Neural progenitor cell (in vitro differentiated cells): ENCODE results near the gene MKLN1. TPM values are rescaled to one million over a fixed set of nuclear protein-coding genes. Genes with fewer than 3 reads are reported as not detected.
"Not testable (repeated sequence)": the region's sequence is repeated elsewhere in the genome, so short reads cannot be mapped to it uniquely, and the experiment has no call there.

Source experiments
- DNase-seq: peaks from one replicate; pipeline ENCODE4 v3.0.0-alpha.2; 2016; ENCODE audit warnings: low spot score
- H2AFZ ChIP-seq: fragments of 200-600 bp; sonication (generic); replicated peaks from 2 replicates; pipeline ENCODE4 v1.6.1; 2016; ENCODE audit warnings: antibody characterized with exemption
- H3F3A ChIP-seq: fragments of 200-600 bp; sonication (generic); 2 replicates; pipeline ENCODE4 v1.6.1; 2016; ENCODE audit warnings: antibody characterized with exemption, low read depth
- H3K27ac ChIP-seq: fragments of 200-600 bp; sonication (generic); 2 replicates; pipeline ENCODE4 v1.5.1; 2016; ENCODE audit warnings: mild to moderate bottlenecking
- H3K27me3 ChIP-seq: fragments of 200-600 bp; sonication (generic); 2 replicates; pipeline ENCODE4 v1.6.1; 2016; ENCODE audit warnings: mild to moderate bottlenecking, moderate library complexity
- H3K36me3 ChIP-seq: fragments of 200-600 bp; sonication (generic); 2 replicates; pipeline ENCODE4 v1.5.1; 2016
- H3K4me1 ChIP-seq: fragments of 200-600 bp; sonication (generic); 2 replicates; pipeline ENCODE4 v1.6.1; 2016; ENCODE audit warnings: mixed run types
- H3K4me2 ChIP-seq: fragments of 200-600 bp; sonication (generic); 2 replicates; pipeline ENCODE4 v1.6.1; 2016
- H3K4me3 ChIP-seq: fragments of 200-600 bp; sonication (generic); 2 replicates; pipeline ENCODE4 v1.5.1; 2016
- H3K79me2 ChIP-seq: fragments of 200-600 bp; sonication (generic); 2 replicates; pipeline ENCODE4 v1.6.1; 2016; ENCODE audit warnings: low read depth
- H3K9ac ChIP-seq: fragments of 200-600 bp; sonication (generic); 2 replicates; pipeline ENCODE4 v1.6.1; 2016
- H3K9me3 ChIP-seq: fragments of 200-600 bp; sonication (generic); 2 replicates; pipeline ENCODE4 v1.5.1; 2016; ENCODE audit warnings: low read depth
- H4K20me1 ChIP-seq: fragments of 200-600 bp; sonication (generic); 2 replicates; pipeline ENCODE4 v1.6.1; 2016; ENCODE audit warnings: low read depth
- H3K27ac Mint-ChIP-seq: 3 replicates; pipeline ENCODE4 v1.8.0; 2021; ENCODE audit warnings: mixed read lengths
- H3K27me3 Mint-ChIP-seq: 2 replicates; pipeline ENCODE4 v1.8.0; 2022; ENCODE audit warnings: low read depth, mild to moderate bottlenecking, inconsistent platforms, moderate library complexity, mixed read lengths; ENCODE audit not compliant: insufficient read depth
- H3K36me3 Mint-ChIP-seq: 3 replicates; pipeline ENCODE4 v1.8.0; 2021; ENCODE audit warnings: mixed read lengths
- H3K4me1 Mint-ChIP-seq: 3 replicates; pipeline ENCODE4 v1.8.0; 2021; ENCODE audit warnings: mixed read lengths
- H3K4me3 Mint-ChIP-seq: 3 replicates; pipeline ENCODE4 v1.8.0; 2021; ENCODE audit warnings: mild to moderate bottlenecking, moderate library complexity, mixed read lengths
- H3K9me3 Mint-ChIP-seq: 3 replicates; pipeline ENCODE4 v1.8.0; 2020; ENCODE audit warnings: mixed read lengths
- EZH2 ChIP-seq: fragments of 200-600 bp; sonication (generic); IDR thresholded peaks from 2 replicates; pipeline ENCODE4 v1.6.1; 2017; ENCODE audit warnings: antibody characterized with exemption, mild to moderate bottlenecking, moderate library complexity
- EZH2phosphoT487 ChIP-seq: fragments of 200-600 bp; sonication (generic); IDR thresholded peaks from 2 replicates; pipeline ENCODE4 v1.6.1; 2017; ENCODE audit warnings: antibody characterized with exemption
- total RNA-seq: library from RNA; depleted of rRNA; stranded (reverse); fragments of >200 nt; gene quantifications from 2 replicates; pipeline ENCODE4 v1.2.3, GENCODE V29; 2015; ENCODE audit warnings: low replicate concordance
- TF ChIP-seq, protein P1 (sequence below): fragments of 200-600 bp; sonication (generic); IDR thresholded peaks from 2 replicates; pipeline ENCODE4 v1.5.1; 2017; ENCODE audit warnings: antibody characterized with exemption, mild to moderate bottlenecking

The MKLN1 gene
- total RNA-seq, 1 donor from 2014 or later, result 60.9 TPM

DNA sequence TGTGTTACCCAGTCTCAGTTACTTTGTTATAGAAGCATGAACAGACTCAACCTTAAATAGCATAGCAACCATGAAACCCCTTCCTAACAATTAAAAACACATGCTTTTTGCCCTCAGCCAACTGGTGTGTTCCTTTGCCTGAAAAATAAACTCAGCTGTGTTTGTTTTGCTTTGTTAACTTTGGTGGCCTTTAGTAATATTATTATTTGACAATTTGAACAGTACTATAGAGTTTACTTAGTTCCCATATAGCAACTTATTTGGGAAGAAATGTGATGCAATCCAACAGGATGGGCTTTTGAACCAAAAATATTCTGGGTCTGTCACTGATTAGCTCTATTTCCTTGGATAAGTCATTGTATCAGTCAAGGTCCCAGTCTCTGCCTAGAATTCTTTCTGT lies 22.5 kb upstream of the MKLN1 start:
- no peaks in the 10 kb centered on the region for H3K9me3 ChIP-seq
- no peaks in the 10 kb centered on the region for H4K20me1 ChIP-seq
- H3K4me1 Mint-ChIP-seq, result peaks cover 12% of the 10 kb centered on the region
- H3K36me3 Mint-ChIP-seq, result peaks cover 6% of the 10 kb centered on the region
- TF ChIP-seq, protein P1, sequence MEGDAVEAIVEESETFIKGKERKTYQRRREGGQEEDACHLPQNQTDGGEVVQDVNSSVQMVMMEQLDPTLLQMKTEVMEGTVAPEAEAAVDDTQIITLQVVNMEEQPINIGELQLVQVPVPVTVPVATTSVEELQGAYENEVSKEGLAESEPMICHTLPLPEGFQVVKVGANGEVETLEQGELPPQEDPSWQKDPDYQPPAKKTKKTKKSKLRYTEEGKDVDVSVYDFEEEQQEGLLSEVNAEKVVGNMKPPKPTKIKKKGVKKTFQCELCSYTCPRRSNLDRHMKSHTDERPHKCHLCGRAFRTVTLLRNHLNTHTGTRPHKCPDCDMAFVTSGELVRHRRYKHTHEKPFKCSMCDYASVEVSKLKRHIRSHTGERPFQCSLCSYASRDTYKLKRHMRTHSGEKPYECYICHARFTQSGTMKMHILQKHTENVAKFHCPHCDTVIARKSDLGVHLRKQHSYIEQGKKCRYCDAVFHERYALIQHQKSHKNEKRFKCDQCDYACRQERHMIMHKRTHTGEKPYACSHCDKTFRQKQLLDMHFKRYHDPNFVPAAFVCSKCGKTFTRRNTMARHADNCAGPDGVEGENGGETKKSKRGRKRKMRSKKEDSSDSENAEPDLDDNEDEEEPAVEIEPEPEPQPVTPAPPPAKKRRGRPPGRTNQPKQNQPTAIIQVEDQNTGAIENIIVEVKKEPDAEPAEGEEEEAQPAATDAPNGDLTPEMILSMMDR, result no peak
- TF ChIP-seq EZH2 (no peak), EZH2phosphoT487 (no peak)
- no peak overlapping the region for H3K4me2 ChIP-seq
- no peaks in the 10 kb centered on the region for H3K79me2 ChIP-seq
- H3K27me3 Mint-ChIP-seq, result peaks cover 7% of the 10 kb centered on the region
- no peak overlapping the region for H3K9ac ChIP-seq
- DNase-seq, result no peak
- no peak overlapping the region for H3K27ac Mint-ChIP-seq
- no peak overlapping the region for H2AFZ ChIP-seq
- no peaks in the 10 kb centered on the region for H3K27me3 ChIP-seq
- H3F3A ChIP-seq, result no peaks in the 10 kb centered on the region
- no peak overlapping the region for H3K4me3 Mint-ChIP-seq
- H3K27ac ChIP-seq, result no peak overlapping the region
- H3K4me1 ChIP-seq, result peaks cover 9% of the 10 kb centered on the region
- H3K36me3 ChIP-seq, result no peaks in the 10 kb centered on the region
- H3K9me3 Mint-ChIP-seq, result peaks cover 23% of the 10 kb centered on the region
- no peak overlapping the region for H3K4me3 ChIP-seq

DNA sequence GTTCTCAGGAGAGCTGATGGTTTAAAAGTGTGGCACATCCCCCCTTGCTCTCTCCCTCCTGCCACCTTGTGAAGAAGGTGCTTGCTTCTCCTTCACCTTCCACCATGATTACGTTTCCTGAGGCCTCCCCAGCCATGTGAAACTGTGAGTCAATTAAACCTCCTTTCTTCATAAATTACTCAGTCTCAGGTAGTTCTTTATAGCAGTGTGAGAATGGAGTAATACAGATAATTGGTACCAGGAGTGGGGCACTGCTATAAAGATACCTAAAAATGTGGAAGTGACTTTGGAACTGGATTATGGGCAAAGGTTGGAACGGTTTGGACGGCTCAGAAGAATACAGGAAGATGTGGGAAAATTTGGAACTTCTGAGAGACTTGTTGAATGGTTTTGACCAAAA lies 21.6 kb upstream of the MKLN1 start:
- not testable (repeated sequence) for H3K79me2 ChIP-seq, H3K9me3 ChIP-seq, H3K27ac ChIP-seq, H3K4me3 ChIP-seq, H3K4me1 Mint-ChIP-seq, H4K20me1 ChIP-seq, H3K36me3 Mint-ChIP-seq, H3F3A ChIP-seq, DNase-seq, H3K4me2 ChIP-seq, H3K9ac ChIP-seq, H2AFZ ChIP-seq, H3K27me3 ChIP-seq, H3K4me3 Mint-ChIP-seq, H3K4me1 ChIP-seq, H3K36me3 ChIP-seq, H3K27me3 Mint-ChIP-seq, H3K27ac Mint-ChIP-seq
- peaks cover 25% of the 10 kb centered on the region for H3K9me3 Mint-ChIP-seq

DNA sequence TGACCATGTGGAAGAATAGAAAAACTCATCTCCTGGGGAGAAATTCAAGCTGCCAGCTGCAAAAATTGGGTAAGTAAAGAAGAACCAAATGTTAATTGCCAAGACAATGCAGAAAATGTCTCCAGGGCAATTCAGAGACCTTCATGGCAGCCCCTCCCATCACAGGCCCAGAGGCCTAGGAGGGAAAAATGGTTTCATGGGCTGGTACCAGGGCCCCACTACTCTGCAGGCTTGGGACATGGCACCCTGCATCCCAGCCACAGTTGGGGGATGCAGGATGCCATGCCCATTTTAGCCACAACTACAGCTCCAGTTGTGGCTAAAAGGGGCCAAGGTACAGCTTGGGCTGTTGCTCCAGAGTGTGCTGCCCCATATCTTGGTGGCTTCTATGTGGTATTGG lies 20.9 kb upstream of the MKLN1 start:
- no peaks in the 10 kb centered on the region for H3K4me1 ChIP-seq
- no peaks in the 10 kb centered on the region for H3F3A ChIP-seq
- H4K20me1 ChIP-seq, result no peaks in the 10 kb centered on the region
- DNase-seq, result no peak
- H3K4me3 ChIP-seq, result no peak overlapping the region
- Mint-ChIP-seq H3K9me3 (peaks cover 28% of the 10 kb centered on the region), H3K27me3 (peaks cover 7% of the 10 kb centered on the region), H3K4me3 (no peak overlapping the region), H3K4me1 (peaks cover under 1% of the 10 kb centered on the region), H3K36me3 (peaks cover 6% of the 10 kb centered on the region), H3K27ac (no peak overlapping the region)
- no peak overlapping the region for H2AFZ ChIP-seq
- no peaks in the 10 kb centered on the region for H3K27me3 ChIP-seq
- no peak overlapping the region for H3K27ac ChIP-seq
- peaks cover 9% of the 10 kb centered on the region for H3K36me3 ChIP-seq
- TF ChIP-seq EZH2phosphoT487 (no peak), EZH2 (no peak)
- TF ChIP-seq, protein P1, result no peak
- H3K9me3 ChIP-seq, result peaks cover 11% of the 10 kb centered on the region
- no peaks in the 10 kb centered on the region for H3K79me2 ChIP-seq
- no peak overlapping the region for H3K4me2 ChIP-seq
- H3K9ac ChIP-seq, result no peak overlapping the region

DNA sequence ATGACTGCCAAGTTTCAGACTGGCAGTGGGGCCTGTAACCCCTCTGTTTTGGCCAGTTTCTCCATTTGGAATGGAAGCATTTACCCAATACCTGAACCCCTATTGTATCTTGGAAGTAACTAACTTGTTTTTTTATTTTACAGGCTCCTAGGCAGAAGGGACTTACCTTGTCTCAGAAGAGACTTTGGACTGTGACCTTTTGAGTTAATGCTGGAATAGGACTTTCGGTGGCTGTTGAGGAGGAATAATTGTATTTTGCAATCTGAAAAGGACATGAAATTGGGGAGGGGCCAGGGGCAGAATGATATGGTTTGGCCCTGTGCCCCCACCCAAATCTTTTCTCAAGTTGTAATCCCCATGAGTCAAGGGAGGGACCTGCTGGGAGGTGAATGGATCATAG lies 20.0 kb upstream of the MKLN1 start:
- H3K79me2 ChIP-seq, result no peaks in the 10 kb centered on the region
- Mint-ChIP-seq H3K36me3 (peaks cover 6% of the 10 kb centered on the region), H3K9me3 (peaks cover 33% of the 10 kb centered on the region)

More for the DNA sequence above, 20.0 kb upstream of the MKLN1 start:
- no peak for TF ChIP-seq EZH2
- H3K4me1 ChIP-seq, result no peaks in the 10 kb centered on the region
- no peak overlapping the region for H3K9ac ChIP-seq
- no peak overlapping the region for H3K4me3 ChIP-seq
- H3K4me1 Mint-ChIP-seq, result no peaks in the 10 kb centered on the region
- peaks cover 11% of the 10 kb centered on the region for H3K9me3 ChIP-seq
- no peaks in the 10 kb centered on the region for H3K27me3 ChIP-seq
- H4K20me1 ChIP-seq, result no peaks in the 10 kb centered on the region
- peaks cover 4% of the 10 kb centered on the region for H3K27me3 Mint-ChIP-seq
- H3K4me3 Mint-ChIP-seq, result no peak overlapping the region
- no peak overlapping the region for H3K27ac Mint-ChIP-seq
- no peak overlapping the region for H2AFZ ChIP-seq
- H3K27ac ChIP-seq, result no peak overlapping the region
- H3K4me2 ChIP-seq, result no peak overlapping the region
- peaks cover 9% of the 10 kb centered on the region for H3K36me3 ChIP-seq
- DNase-seq, result no peak
- no peaks in the 10 kb centered on the region for H3F3A ChIP-seq
